Osteoblast (primary cell): ENCODE data around the gene HK1. TPM values are rescaled to one million over a fixed set of nuclear protein-coding genes. Genes with fewer than 3 reads are reported as not detected.

Experiments used
- DNase-seq: peaks from one replicate; pipeline ENCODE4 v3.0.0; 2011; ENCODE audit warnings: low spot score, mixed read lengths; ENCODE audit not compliant: insufficient read length; ENCODE audit errors: missing footprints
- H2AFZ ChIP-seq: 2 replicates; pipeline ENCODE4 v1.6.0; 2011; ENCODE audit warnings: mild to moderate bottlenecking, low read length
- H3K27ac ChIP-seq: 2 replicates; pipeline ENCODE4 v1.5.1; 2011; ENCODE audit warnings: mild to moderate bottlenecking, low read depth, low read length, moderate library complexity
- H3K27me3 ChIP-seq: 2 replicates; pipeline ENCODE4 v1.6.0; 2012; ENCODE audit warnings: mild to moderate bottlenecking, control low read depth, inconsistent platforms, low read length, moderate library complexity; ENCODE audit not compliant: insufficient read depth
- H3K36me3 ChIP-seq: 2 replicates; pipeline ENCODE4 v1.5.1; 2011; ENCODE audit warnings: mild to moderate bottlenecking, low read length, control low read depth, moderate library complexity; ENCODE audit not compliant: insufficient read depth
- H3K4me1 ChIP-seq: 2 replicates; pipeline ENCODE4 v1.5.1; 2011; ENCODE audit warnings: mild to moderate bottlenecking, low read length, control low read depth, moderate library complexity; ENCODE audit not compliant: insufficient read depth
- H3K4me2 ChIP-seq: 2 replicates; pipeline ENCODE4 v1.6.0; 2011; ENCODE audit warnings: mild to moderate bottlenecking, low read length; ENCODE audit not compliant: insufficient read depth
- H3K4me3 ChIP-seq: fragments of 200-600 bp; sonication (generic); 3 replicates; pipeline ENCODE4 v1.5.1; 2012; ENCODE audit warnings: mild to moderate bottlenecking, low read length, inconsistent platforms; ENCODE audit not compliant: insufficient read depth
- H3K79me2 ChIP-seq: 2 replicates; pipeline ENCODE4 v1.6.0; 2012; ENCODE audit warnings: mild to moderate bottlenecking, low read length, control low read depth, inconsistent platforms; ENCODE audit not compliant: insufficient read depth
- H3K9me3 ChIP-seq: 2 replicates; pipeline ENCODE4 v1.5.1; 2011; ENCODE audit warnings: low read depth, low read length, control low read depth
- H4K20me1 ChIP-seq: 2 replicates; pipeline ENCODE4 v1.6.0; 2012; ENCODE audit warnings: mild to moderate bottlenecking, low read length, control low read depth; ENCODE audit not compliant: insufficient read depth
- CTCF ChIP-seq: IDR thresholded peaks from 2 replicates; pipeline ENCODE4 v1.5.1; 2011; ENCODE audit warnings: mild to moderate bottlenecking, low read depth, low read length, moderate library complexity; ENCODE audit errors: extremely low read depth
- total RNA-seq: library from RNA; depleted of rRNA; stranded (reverse); fragments of >200 nt; gene quantifications from 2 replicates; pipeline ENCODE4 v1.2.3, GENCODE V29; 2012

Gene HK1
- total RNA-seq, 1 donor, result 111 TPM

GRCh38 chr10:69408318-69409175 lies 130.3 kb downstream of the HK1 start:
- DNase-seq, result peak; percentile 97
- H2AFZ ChIP-seq, result peak overlapping the region; percentile 58
- TF ChIP-seq CTCF, result peak; percentile 47

GRCh38 chr10:69409176-69409495 lies 130.8 kb downstream of the HK1 start:
- Histone ChIP-seq H3K4me1 (peaks cover 27% of the 10 kb centered on the region), H3K27me3 (no peaks in the 10 kb centered on the region), H3K4me3 (peak overlapping the region; percentile 70), H3K79me2 (no peaks in the 10 kb centered on the region), H3K4me2 (peak overlapping the region; percentile 87), H3K9me3 (no peaks in the 10 kb centered on the region), H3K36me3 (peaks cover 9% of the 10 kb centered on the region), H3K27ac (peak overlapping the region; percentile 50), H2AFZ (peak overlapping the region; percentile 58), H4K20me1 (no peaks in the 10 kb centered on the region)
- no peak for TF ChIP-seq CTCF
- DNase-seq, result no peak

More at GRCh38 chr10:69408318-69409175, 130.3 kb downstream of the HK1 start:
- Histone ChIP-seq H4K20me1 (no peaks in the 10 kb centered on the region), H3K9me3 (no peaks in the 10 kb centered on the region), H3K4me3 (peak overlapping the region; percentile 70), H3K4me2 (peak overlapping the region; percentile 87), H3K79me2 (no peaks in the 10 kb centered on the region), H3K27me3 (no peaks in the 10 kb centered on the region), H3K27ac (peak overlapping the region; percentile 50), H3K36me3 (peaks cover 9% of the 10 kb centered on the region), H3K4me1 (peaks cover 33% of the 10 kb centered on the region)

- no peak overlapping the region for H3K4me2 ChIP-seq
- no peaks in the 10 kb centered on the region for H3K79me2 ChIP-seq
- DNase-seq, result no peak
- no peak for TF ChIP-seq CTCF
- H3K4me3 ChIP-seq, result no peak overlapping the region
- no peaks in the 10 kb centered on the region for H3K27me3 ChIP-seq
- no peak overlapping the region for H2AFZ ChIP-seq
- no peaks in the 10 kb centered on the region for H4K20me1 ChIP-seq
- H3K36me3 ChIP-seq, result peaks cover 9% of the 10 kb centered on the region
- no peak overlapping the region for H3K27ac ChIP-seq
- H3K4me1 ChIP-seq, result peaks cover 19% of the 10 kb centered on the region
- no peaks in the 10 kb centered on the region for H3K9me3 ChIP-seq
These were observed 131.7 kb downstream of the HK1 start for GRCh38 chr10:69409968-69410367.

- H2AFZ ChIP-seq, result no peak overlapping the region
- no peak overlapping the region for H3K27ac ChIP-seq
- no peaks in the 10 kb centered on the region for H3K79me2 ChIP-seq
- no peaks in the 10 kb centered on the region for H4K20me1 ChIP-seq
- DNase-seq, result no peak
- no peak overlapping the region for H3K4me3 ChIP-seq
- peaks cover 14% of the 10 kb centered on the region for H3K4me1 ChIP-seq
- no peak overlapping the region for H3K4me2 ChIP-seq
- TF ChIP-seq CTCF, result no peak
- H3K27me3 ChIP-seq, result no peaks in the 10 kb centered on the region
- H3K9me3 ChIP-seq, result no peaks in the 10 kb centered on the region
- peaks cover 6% of the 10 kb centered on the region for H3K36me3 ChIP-seq
These were observed 132.2 kb downstream of the HK1 start for GRCh38 chr10:69410487-69410886.
